Measurements from ENCODE around the gene KCNIP1.

DNA sequence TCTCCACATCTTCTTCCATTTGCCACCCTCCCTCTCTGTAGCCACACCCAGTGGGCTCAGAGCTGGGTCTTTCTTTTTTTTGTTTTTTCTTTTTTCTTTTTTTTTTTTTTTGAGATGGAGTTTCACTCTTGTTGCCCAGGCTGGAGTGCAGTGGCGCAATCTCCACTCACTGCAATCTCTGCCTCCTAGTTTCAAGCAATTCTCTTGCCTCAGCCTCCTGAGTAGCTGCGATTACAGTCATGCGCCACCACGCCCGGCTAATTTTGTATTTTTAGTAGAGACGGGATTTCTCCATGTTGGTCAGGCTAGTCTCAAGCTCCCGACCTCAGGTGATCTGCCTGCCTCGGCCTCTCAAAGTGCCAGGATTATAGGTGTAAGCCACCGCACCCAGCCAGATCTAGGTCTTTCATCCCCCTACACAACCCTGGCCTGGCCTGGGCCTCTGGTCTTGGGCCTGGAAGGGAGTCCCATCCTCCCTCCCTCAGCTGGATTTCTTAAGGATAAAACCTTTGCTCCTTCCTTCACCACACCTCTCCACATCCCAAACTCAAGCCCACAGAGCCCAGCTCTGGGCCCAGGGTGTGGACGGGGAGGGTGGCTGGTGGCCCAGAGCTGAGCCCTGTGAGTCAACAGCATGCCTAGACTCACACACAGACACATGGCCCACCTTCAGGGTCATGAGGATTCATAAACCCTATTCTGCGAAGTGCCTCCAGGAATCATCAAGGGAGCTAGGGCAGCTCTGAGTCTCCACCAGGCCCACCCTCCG is 18.8 kb upstream of the KCNIP1 start:
- TF ChIP-seq POLR2AphosphoS5 (IDR thresholded peaks at IDR 0.05) (no peak), POLR2A (IDR thresholded peaks at IDR 0.05) (no peak)
- TF ChIP-seq, protein P1, sequence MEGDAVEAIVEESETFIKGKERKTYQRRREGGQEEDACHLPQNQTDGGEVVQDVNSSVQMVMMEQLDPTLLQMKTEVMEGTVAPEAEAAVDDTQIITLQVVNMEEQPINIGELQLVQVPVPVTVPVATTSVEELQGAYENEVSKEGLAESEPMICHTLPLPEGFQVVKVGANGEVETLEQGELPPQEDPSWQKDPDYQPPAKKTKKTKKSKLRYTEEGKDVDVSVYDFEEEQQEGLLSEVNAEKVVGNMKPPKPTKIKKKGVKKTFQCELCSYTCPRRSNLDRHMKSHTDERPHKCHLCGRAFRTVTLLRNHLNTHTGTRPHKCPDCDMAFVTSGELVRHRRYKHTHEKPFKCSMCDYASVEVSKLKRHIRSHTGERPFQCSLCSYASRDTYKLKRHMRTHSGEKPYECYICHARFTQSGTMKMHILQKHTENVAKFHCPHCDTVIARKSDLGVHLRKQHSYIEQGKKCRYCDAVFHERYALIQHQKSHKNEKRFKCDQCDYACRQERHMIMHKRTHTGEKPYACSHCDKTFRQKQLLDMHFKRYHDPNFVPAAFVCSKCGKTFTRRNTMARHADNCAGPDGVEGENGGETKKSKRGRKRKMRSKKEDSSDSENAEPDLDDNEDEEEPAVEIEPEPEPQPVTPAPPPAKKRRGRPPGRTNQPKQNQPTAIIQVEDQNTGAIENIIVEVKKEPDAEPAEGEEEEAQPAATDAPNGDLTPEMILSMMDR (IDR thresholded peaks at IDR 0.05): no peak

Data from gastroesophageal sphincter (tissue), 3 donors.